NK-92 treated with Interleukin-12 subunit alpha and Interleukin-12 subunit beta, amount 100 ng/mL, for 24 hours (cell line): ENCODE results near the gene HMGB4.
A peak's percentile ranks its signal among the peaks of the same experiment; 100 is the strongest.

ENCODE experiments used
- DNase-seq: peaks from one replicate; lab custom pipeline; 2025; lab: John Stamatoyannopoulos, UW

The HMGB4 gene

DNA sequence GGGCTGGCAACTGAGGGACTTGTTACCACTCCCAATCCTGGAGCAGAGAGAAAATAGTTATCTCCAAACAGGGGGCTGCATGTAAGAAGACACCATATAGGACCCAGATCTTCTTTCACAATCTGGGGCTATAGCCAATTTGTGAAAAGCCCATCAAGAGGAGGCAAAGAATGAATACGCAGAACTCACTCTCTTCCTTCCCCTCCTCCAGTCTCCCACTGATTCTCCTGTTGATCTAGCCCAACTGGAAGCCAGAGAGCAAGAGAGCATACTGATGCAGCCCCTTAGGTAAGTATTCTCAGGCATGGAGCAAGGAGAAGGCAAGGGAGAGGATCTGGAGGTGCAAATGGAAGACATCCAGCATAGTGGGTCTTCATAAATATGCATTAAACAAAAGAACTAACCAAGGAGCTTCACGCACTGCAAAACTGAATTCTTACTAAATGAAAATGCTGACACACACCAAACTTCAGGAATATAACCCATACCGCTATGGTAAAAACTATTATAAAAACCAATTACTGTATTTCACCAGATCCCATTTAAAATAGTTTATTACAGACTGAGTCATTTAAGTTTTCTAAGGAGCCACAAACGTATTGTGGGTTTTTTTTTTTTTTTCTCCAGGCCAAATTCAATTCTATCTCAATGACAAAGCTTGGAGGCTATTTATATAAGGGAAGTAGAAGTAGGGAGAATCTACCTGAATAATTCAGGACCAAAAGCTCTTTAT is 15.5 kb upstream of the HMGB4 start:
- DNase-seq: no peak

DNA sequence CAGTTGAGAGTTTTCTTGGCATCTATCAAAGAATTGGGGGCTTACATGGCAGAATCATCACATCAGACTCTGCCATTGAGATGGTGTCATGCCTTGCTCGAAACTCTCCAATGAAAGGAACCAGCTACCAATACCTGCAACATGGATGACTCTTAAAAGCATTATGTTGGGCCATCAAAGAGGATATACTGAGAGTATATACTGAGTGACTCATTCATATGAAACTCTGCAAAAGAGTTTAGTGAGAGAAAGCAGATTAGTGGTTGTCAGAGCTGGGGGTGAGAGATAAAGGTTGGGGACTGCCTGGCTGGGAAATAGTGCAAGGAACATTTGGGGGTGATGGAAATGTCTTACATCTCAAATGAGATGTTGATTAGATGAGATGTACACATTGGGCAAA is 14.7 kb upstream of the HMGB4 start:
- no peak for DNase-seq

DNA sequence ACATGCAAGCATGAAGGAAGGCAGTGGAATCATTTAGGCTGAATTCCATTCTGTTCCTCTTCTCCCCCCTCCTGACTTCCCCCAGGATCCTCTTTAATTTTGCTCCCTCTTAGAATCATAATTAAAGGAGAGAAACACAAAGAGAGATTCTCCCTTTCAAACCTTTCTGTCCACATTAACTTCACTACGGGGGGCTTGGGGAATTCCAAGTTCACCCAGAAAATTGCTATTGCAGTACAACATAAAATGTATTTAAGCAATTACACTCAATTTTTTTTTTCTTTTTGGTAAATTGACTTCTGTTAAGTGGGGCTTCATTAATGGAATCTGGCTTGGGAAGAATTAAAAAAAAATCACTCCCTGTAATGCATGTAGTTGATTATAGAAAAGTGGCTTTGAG is 13.4 kb upstream of the HMGB4 start:
- no peak for DNase-seq

DNA sequence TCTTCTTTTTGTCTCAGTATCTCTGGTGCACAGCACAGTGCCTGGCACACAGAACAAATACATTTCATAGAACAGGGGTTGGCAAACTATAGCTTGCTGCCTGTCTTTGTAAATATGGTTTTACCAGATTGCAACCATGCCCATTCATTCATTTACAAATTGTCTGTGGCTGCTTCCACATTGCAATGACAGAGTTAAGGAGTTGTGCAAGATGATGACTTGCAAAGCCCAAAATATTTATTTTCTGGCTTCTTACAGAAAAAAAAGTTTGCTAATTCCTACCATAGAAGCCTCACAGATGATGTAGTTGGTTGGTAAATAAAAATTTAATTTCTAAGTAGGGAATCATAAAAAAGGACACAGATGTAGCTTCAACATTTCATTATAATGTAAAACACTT is 11.2 kb upstream of the HMGB4 start:
- DNase-seq: no peak

DNA sequence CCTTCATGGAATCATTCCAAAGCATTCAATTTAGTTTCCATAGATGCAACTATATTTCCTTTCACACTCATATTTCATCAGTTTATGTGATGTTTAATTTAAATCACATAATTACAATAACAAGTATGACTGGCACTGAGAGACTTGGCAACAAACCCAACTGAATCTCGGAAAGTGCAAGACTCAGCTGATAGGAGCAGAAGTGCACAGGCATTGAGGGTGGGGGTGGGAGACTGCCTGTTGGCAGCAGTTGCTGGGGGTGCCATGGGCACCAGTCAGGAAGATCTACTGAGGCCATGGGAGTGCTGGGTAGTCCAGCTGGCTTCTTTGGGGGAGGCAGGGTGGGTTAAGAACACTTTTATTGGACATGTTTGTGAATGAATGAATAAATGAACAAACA is 10.4 kb upstream of the HMGB4 start:
- no peak for DNase-seq

DNA sequence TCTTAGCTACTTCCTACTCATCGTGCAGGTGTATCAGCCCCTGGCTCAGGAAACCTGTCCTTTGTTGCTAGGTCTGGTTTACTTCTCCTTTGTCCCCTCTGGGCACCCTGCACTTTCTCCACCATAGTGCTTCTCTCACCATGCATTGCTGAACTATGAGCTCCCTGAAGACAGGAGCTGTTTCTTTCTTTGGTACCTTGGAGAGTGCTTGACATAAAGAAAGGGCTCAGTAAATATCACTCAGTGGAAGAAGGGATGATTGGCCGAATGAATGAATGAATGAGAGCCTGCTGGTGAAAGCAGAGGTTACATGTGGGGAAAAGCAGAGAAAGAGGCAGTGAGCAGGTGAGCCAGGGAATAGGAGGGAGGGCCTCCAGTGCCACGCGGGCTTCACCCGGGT is 9.8 kb upstream of the HMGB4 start:
- DNase-seq: no peak

DNA sequence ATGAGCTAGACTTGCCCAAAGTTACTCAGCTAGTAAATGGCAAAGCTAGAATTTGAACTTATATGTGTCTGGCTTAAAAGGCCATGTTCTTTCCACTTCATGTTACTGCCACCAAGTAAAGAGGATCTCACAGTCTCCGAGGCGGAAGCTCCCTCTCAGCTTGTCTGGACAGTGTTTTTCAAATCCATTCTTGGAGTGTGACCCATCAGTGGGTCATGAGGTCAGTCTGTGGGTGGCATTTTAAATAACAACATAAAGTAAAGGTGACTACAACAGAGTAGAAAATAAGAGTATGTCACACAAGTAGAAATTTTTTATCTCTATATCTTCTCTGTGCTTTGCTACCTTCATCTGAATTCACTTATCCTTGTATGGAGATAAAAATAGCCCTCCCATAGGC is 3.2 kb upstream of the HMGB4 start:
- no peak for DNase-seq

DNA sequence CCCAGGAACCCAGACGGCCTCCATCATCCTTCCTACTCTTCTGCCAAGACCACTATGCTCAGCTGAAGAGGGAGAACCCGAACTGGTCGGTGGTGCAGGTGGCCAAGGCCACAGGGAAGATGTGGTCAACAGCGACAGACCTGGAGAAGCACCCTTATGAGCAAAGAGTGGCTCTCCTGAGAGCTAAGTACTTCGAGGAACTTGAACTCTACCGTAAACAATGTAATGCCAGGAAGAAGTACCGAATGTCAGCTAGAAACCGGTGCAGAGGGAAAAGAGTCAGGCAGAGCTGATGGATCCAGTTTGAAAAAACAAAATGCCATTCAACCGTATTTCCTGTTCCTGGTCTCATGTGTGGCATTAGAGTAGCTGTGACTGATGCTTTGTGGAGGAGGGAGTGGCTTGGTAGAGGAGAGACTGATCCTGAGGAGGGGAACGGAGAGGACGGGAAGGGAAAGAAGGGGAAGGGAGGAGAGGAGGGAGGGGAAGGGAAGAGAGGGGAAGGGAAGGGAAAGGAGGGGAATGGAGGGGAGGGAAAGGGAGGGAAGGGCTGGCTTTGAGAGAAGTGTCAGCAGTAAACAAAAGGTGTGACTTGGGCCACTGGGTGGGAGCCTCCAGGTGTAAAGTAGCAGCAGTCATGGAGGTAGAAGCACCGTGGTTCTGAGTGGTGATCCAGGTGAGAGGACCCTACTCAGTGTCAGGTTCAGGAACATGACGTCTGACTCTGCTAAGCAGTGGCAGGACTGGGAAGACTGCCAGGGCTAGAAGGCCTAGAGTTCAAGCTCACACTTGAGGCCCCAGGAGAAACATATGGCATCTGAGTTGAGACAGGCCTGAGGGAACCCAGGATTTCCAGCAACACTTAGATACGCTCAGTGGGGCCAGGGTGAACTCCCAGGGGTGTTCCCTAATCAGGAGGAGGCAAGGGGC is 846 bp downstream of the HMGB4 start:
- DNase-seq: no peak

DNA sequence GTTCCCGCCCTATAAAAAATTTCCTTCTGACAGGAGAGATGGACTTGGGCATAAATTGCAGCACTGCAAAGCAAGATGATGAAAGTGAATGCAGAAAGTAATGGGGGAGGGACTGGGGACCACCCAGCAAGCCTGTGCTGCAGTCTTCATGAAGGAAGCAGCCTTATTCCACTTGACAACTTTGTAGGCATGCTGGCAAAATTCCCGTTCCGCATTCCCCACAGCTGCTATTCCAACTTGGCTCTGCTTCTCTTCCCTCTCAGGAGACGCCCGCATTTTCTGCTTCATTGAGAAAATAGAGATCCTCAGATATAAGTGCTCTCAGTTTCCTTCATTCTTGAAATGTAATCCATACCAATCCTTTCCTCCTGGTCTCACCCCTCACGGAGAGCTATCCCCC is 2.4 kb downstream of the HMGB4 start:
- no peak for DNase-seq

DNA sequence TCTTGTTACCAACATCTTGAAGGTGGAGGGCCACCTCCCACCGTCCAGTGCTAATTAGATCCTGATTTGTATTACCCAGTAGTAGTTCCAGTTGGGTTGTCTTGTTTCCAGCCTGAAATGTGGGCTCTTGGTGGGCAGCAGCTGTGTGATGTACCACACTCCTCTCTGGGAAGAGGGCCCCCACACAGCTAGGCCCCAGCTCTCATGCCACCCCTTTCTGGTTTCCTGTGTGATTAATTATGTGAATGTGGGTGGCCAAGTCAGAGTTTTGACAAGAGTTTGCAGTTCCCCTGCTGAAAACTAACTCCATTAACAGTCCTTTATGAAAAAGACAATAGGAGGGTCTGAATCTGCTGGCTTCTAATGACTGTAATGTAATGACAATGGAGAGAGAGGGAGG is 3.8 kb downstream of the HMGB4 start:
- DNase-seq: peak; percentile 3

DNA sequence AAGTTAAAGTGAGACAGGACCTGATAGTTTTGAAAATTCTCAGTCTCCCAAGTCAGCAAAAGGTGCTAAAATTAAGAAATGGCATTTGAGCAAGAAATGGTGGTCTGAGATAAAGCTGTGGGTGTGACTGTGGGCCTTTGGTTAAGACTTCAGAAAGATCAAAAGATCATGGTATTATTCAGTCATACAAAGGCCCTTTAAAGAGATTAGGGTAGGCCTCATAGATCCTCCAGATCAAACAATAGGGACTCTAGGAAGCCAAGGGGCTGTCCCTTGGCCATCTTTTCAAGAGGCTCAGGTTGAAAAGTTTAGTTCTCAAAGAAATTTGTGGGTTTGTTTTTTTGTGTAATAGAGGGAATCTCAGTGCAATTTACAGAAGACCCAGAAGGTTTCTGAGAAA is 8.4 kb downstream of the HMGB4 start:
- DNase-seq: no peak

DNA sequence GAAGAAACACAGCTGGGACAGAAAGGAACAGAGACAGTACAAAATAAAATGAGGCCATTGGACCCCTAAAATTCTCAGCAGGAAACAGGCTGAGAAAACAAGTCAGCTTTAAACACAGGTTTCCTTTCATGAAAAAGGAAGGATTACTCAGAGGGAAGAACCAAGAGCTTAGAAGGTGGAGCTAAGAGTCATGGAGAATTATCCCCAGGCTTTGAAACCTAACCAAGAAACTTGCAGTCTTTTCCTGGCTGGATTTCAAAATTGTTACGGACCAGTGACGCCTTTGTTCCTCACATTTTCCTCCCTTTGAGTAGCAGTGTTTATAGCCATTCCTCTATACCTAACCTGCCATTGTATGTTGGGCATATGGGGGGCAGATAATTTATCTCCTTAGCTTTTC is 8.8 kb downstream of the HMGB4 start:
- no peak for DNase-seq

DNA sequence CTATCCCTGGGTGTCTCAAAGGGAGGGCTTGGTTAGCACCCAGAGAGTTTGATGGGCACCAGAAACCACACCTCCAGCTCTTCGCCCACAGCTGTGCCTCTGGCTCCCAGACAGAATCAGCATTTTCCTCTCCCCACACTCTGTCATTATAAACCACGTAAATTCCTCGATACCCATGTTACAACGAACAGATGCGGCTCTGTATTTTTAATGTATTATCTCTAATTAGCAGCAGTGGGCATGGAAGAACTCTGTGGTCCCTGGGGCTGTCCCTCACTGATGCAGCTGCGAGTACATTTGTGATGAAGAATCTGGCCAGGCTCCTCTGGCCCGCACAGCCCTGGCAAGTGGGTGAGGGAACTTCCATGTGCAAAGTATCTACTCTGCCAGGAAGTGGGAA is 10.8 kb downstream of the HMGB4 start:
- no peak for DNase-seq

DNA sequence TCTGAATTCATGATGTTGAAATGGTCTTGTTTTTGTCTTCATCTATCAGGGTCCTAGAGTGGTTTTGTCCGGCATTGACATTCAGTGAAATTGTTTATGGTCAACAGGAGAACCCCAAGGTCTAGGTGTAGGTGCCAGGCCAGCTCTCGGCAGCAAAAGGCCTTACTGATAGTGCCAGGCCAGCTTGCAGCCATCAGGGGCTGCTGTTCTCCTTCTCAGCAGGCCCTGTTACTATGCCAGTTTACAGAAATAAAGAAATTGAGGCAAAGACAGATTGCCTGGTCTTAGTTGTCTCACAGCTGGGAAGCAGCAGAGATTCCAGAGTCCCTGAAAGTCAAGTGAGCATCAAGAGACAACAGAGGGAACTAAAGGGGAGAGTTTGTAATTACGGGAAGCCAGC is 12.0 kb downstream of the HMGB4 start:
- no peak for DNase-seq

DNA sequence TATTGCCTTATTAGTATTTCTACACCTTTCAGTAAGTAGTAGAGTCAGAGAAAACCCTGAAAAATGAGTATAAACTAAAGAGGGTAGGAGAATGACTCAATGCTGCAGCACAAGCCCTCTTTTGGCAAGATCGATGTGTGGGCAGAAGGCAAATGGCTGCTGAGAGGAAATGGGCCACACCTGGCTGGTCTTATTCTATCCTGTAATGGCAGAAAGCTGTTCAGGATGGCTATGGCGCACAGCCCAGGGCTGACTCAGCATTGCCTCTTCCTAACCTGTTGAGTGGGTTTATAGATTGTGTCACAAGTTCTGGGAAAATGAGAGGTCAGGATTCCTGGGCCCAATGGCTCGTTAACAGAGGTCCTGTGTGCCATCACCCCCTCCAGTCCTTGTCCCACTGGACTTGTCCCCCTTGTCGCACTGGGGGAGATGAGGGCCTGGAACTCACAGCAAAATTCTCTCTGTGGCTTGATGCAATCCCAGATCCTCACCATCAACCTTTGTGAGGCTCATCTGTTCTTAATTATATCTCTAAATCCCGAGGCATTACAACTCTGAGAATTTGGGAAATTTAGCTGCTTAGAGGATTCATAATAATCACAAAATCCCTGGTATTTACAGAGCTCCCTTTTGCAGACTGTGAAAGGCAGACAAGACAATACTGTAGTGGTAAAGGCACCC is 13.2 kb downstream of the HMGB4 start:
- no peak for DNase-seq

DNA sequence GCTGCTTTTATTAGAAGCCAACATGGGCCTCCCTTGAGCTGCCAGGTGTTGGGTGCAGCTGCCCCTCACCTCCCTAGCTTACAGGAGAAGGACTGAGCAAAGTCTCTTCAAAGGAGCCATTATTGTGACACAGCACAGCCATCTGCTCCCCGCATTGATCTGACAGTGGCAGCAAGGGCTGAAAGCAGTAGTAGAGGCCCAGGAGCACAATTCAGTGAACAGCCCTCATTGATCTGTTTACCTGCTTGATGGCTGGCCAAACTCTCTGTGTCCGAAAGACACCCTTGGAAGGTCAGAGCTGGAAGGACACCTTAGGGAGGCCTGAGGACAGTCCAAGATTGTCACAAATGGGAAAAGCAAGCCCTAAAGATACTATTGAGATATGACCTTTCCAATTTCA is 14.5 kb downstream of the HMGB4 start:
- no peak for DNase-seq

DNA sequence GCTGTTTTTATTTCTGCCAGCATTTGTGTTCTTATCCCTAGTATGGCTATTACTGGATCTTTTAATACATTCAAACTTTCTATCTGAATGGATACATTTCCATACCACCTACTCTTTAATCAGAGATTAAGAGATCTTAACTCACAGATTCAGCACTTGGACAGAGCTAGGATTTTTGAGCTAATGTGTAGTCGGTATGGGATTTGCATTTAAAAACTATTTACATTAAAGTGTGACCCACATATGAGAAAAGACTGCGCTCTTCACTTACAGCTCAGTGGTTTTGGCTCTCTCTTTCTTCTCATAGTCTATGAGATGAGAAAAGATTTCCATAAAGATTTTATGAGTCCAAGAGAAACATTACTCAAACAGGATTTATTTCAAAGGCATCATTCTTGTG is 16.4 kb downstream of the HMGB4 start:
- DNase-seq: no peak

DNA sequence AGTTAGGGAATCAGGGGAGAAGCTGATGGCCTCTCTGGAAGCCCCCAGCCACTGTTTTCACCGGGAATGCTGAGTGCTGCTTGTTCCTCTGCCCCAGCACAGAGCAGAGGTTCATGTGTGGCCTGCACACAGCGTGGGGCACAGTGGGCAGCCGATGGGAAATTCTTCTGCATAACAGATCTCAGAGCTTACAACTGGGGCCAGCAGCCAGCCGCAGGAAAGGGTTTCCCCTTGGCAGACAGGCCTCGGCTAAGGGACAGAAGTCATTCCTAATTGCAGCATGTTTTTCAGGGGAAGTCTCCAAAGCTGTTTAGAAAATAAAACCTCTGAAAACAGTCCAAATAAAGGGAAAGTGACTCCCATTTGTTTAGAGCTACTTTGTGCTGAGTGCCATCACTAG is 22.6 kb downstream of the HMGB4 start:
- no peak for DNase-seq

DNA sequence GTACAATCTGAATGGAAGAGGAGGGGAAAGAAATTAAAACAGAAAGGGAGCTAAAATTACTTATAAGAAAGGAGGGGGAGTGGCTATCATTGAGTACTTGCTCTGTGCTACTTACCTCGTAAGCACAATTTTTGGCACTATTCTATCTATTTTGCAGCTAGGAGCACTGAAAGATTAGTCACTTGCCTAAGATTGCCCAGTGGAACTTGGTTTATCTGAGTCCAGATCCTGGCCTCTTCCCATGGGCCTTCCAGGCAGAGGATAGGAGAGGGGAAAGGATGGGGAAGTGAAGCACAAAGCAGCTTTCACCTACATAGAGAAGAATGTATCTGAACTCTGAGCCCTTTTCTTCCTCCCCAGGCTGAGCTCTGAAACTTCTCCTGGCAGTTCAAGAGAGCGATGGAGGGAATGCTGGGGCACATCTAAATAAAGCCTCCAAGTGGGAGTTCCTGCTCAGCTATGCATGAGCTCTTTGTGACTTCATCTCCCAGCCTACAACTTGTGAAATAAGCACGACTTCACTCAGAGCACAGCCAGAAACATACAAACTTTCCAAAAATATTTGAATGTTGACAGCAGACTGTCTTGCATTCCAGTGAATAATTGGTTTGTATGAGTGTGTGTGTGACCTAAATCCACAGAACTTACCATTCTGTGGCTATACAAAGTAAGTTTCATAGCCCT is 29.4 kb downstream of the HMGB4 start:
- DNase-seq: no peak

DNA sequence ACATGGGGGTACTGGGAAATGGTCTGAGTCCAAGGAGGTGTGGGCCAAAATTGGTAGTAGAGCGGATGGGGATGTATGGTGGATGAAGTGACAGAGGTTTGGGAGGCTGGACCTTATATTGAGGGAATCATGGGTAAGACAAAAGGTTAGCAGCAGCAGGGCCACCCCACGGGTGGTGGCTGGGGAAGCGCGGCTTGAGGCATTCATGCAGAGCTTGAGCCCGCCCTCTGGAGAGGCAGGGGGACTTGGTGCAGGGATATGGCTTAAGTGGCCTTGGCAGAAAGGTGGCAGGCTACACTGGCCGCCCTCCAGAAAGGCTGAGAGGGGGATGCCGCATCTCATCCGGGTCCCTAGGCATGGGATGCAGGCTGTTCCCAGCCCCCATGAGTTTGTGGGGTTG is 31.5 kb downstream of the HMGB4 start:
- DNase-seq: no peak

DNA sequence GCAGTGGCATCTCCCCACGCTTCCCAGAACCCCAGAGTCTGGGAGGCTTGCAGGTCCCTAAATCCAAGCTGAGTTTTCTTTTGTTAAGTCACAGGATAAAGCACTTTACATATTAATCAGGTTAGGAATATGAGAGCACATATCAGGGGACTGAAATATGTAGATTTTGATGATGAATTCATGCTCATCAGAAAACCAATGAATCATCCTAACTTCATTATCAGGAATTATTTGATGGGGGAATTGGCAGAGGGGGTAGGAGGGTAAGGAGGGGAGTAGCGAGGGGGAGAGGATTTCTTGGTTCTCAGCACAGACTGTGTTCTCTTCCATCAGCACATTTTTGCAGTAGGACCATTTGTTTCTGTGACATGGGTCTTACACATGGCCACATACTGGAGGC is 32.1 kb downstream of the HMGB4 start:
- no peak for DNase-seq

DNA sequence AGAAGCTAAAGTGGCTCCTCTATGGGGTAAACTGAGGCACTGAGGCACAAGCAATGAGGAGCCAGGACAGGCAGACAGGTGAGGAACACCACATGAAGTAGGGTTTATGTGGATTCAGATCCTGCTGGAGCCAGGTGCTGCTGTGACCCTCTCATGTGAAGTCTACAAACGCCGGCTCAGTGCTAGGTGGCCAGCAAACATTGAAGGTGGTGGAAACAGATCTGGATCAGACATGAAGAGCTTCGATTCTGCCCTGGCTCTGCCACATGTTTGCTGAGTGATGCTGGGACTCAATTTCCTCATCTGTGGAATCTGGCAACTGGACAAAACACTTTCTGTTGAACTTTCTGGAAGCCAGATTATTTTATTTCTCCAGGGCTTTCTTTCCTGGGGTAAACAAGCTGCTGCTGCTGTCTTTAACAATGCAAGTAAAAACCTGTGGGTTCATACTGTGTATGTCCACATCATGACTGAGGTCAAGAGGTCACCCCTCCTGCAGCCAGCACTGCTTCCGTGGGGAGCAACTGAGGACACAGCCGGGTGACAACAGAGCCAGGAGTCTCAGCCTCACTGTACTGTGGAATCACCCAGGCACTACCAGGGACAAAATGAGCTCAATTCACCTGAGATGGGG is 33.3 kb downstream of the HMGB4 start:
- no peak for DNase-seq
